HCT116 (cell line): Measurements from ENCODE around the gene MS4A8. TPM values are rescaled to one million over a fixed set of nuclear protein-coding genes. Genes with fewer than 3 reads are reported as not detected.

Experiments
- ATAC-seq: fragments of 200-7000 bp; cut with Tn5 transposase; 2 replicates; pipeline ENCODE4 v1.9.1; 2020; ENCODE audit warnings: mild to moderate bottlenecking, moderate library complexity
- BruUV-seq: library from RNA; stranded (reverse); fragments of 400-500 nt; replicated peaks from 2 replicates; lab custom pipeline; 2021; lab: Mats Ljungman, UMichigan
- CTCF ChIA-PET: fragments of 300-600 bp; sonication (Branson Sonifier 250); formaldehyde crosslinking; loops from one replicate; lab custom pipeline; 2021; ENCODE audit warnings: antibody characterized with exemption; lab: Charles Lee
- POLR2A ChIA-PET: fragments of 300-600, 350-600 bp; sonication (Branson Sonifier 250); formaldehyde crosslinking; loops from one replicate; lab custom pipeline; 2021; ENCODE audit warnings: antibody characterized with exemption; lab: Charles Lee
- RAD21 ChIA-PET, 2 experiments: fragments of 300-600 bp; sonication (Branson Sonifier 250); formaldehyde crosslinking; loops; one replicate each; lab custom pipeline; 2023; ENCODE audit warnings: low total read pairs in 2 of 2; ENCODE audit not compliant: uncharacterized antibody in 2 of 2, unreplicated experiment in 2 of 2, low non-redundant PET in 1 of 2; lab: Charles Lee
- DNase-seq: peaks from one replicate; pipeline ENCODE4 v3.0.0-alpha.2; 2010; ENCODE audit warnings: low read depth, low spot score
- H2AFZ ChIP-seq: fragments of 200-600 bp; shearing (Covaris generic), sonication (generic); 2 replicates; pipeline ENCODE4 v1.6.1; 2017; ENCODE audit warnings: low read depth, mixed run types, mixed read lengths, antibody characterized with exemption, low read length; ENCODE audit not compliant: poor library complexity, severe bottlenecking
- H3K27ac ChIP-seq: 2 replicates; pipeline ENCODE4 v1.5.1; 2012; ENCODE audit warnings: low read depth, low read length
- H3K27me3 ChIP-seq: fragments of 200-600 bp; sonication (generic); 2 replicates; pipeline ENCODE4 v1.6.1; 2016; ENCODE audit warnings: mixed run types, low read length, mixed read lengths; ENCODE audit not compliant: insufficient read depth
- H3K36me3 ChIP-seq, 2 experiments: fragments of 200-500 bp in 1 of 2; fragments of 200-600 bp in 1 of 2; sonication (Bioruptor generic) in 1 of 2; sonication (generic) in 1 of 2; 2 replicates each; pipeline versions ENCODE4 v1.5.1 to v1.6.1; 2014 to 2016; ENCODE audit warnings: low read length in 2 of 2, inconsistent platforms in 1 of 2, mixed read lengths in 1 of 2, mixed run types in 1 of 2; ENCODE audit not compliant: insufficient read depth in 2 of 2, control insufficient read depth in 1 of 2
- H3K4me1 ChIP-seq, 2 experiments: fragments of 200-600 bp in 1 of 2; sonication (generic) in 1 of 2; 2 replicates each; pipeline versions ENCODE4 v1.5.1 to v1.6.1; 2012 to 2017; ENCODE audit warnings: low read length in 2 of 2, inconsistent platforms in 1 of 2, mild to moderate bottlenecking in 1 of 2, mixed read lengths in 1 of 2, mixed run types in 1 of 2, moderate library complexity in 1 of 2; ENCODE audit not compliant: insufficient read depth in 2 of 2, control insufficient read depth in 1 of 2
- H3K4me2 ChIP-seq: fragments of 200-600 bp; sonication (generic); 2 replicates; pipeline ENCODE4 v1.6.1; 2017; ENCODE audit warnings: mixed run types, low read length, mixed read lengths
- H3K4me3 ChIP-seq, 2 experiments: fragments of 200-600 bp in 1 of 2; sonication (generic) in 1 of 2; replicated peaks in 1 of 2; 2 replicates each; pipeline ENCODE4 v1.5.1; 2011 to 2016; ENCODE audit warnings: low read length in 2 of 2, control low read depth in 1 of 2, low read depth in 1 of 2, mild to moderate bottlenecking in 1 of 2, mixed read lengths in 1 of 2, mixed run types in 1 of 2
- H3K79me2 ChIP-seq: fragments of 200-600 bp; sonication (generic); 2 replicates; pipeline ENCODE4 v1.6.1; 2017; ENCODE audit warnings: mild to moderate bottlenecking, mixed run types, low read length, moderate library complexity, mixed read lengths; ENCODE audit not compliant: insufficient read depth
- H3K9ac ChIP-seq: fragments of 200-600 bp; sonication (generic); 2 replicates; pipeline ENCODE4 v1.6.1; 2016; ENCODE audit warnings: low read length, mixed read lengths
- H3K9me2 ChIP-seq: fragments of 200-600 bp; sonication (generic), shearing (Covaris generic); 2 replicates; pipeline ENCODE4 v1.6.1; 2017; ENCODE audit warnings: mixed run types, mild to moderate bottlenecking, moderate library complexity; ENCODE audit not compliant: insufficient read depth
- H3K9me3 ChIP-seq, 2 experiments: fragments of 200-500 bp in 1 of 2; fragments of 200-600 bp in 1 of 2; sonication (Bioruptor generic) in 1 of 2; sonication (generic) in 1 of 2; 2 replicates each; pipeline ENCODE4 v1.6.1; 2014 to 2017; ENCODE audit warnings: low read length in 2 of 2, mixed read lengths in 2 of 2, inconsistent platforms in 1 of 2, low read depth in 1 of 2, mild to moderate bottlenecking in 1 of 2, mixed run types in 1 of 2, moderate library complexity in 1 of 2; ENCODE audit not compliant: control insufficient read depth in 1 of 2, insufficient read depth in 1 of 2
- H4K20me1 ChIP-seq: fragments of 200-600 bp; sonication (generic), shearing (Covaris generic); 2 replicates; pipeline ENCODE4 v1.6.1; 2017; ENCODE audit warnings: mixed run types, mild to moderate bottlenecking, moderate library complexity; ENCODE audit not compliant: insufficient read depth
- CBX3 ChIP-seq: IDR thresholded peaks from 2 replicates; pipeline ENCODE4 v1.6.1; 2012; ENCODE audit warnings: low read depth
- CTCF ChIP-seq, 3 experiments: fragments of 200-600 bp in 1 of 3; sonication (generic) in 1 of 3; IDR thresholded peaks in 2 of 3; conservative IDR thresholded peaks in 1 of 3; 2 replicates each; pipeline ENCODE4 v1.5.1; 2012 to 2017; ENCODE audit warnings: low read depth in 2 of 3, low read length in 2 of 3, antibody characterized with exemption in 1 of 3, borderline replicate concordance in 1 of 3, control low read depth in 1 of 3, mild to moderate bottlenecking in 1 of 3, mixed read lengths in 1 of 3, mixed run types in 1 of 3, moderate library complexity in 1 of 3; ENCODE audit not compliant: insufficient read depth in 1 of 3
- EGR1 ChIP-seq: IDR thresholded peaks from 2 replicates; pipeline ENCODE4 v1.6.1; 2012; ENCODE audit warnings: low read depth
- ELF1 ChIP-seq: IDR thresholded peaks from 2 replicates; pipeline ENCODE4 v1.6.1; 2012; ENCODE audit warnings: low read depth, borderline replicate concordance
- EZH2phosphoT487 ChIP-seq: fragments of 200-600 bp; IDR thresholded peaks from 2 replicates; pipeline ENCODE4 v1.6.1; 2018; ENCODE audit warnings: antibody characterized with exemption, borderline replicate concordance
- FOSL1 ChIP-seq: IDR thresholded peaks from 2 replicates; pipeline ENCODE4 v1.6.1; 2012; ENCODE audit warnings: low read depth
- JUND ChIP-seq: IDR thresholded peaks from 2 replicates; pipeline ENCODE4 v1.6.1; 2012
- MAX ChIP-seq: IDR thresholded peaks from 2 replicates; pipeline ENCODE4 v1.6.1; 2012
- POLR2A ChIP-seq: IDR thresholded peaks from 2 replicates; pipeline ENCODE4 v1.7.0; 2011; ENCODE audit warnings: borderline replicate concordance; ENCODE audit not compliant: insufficient read depth, insufficient read length; ENCODE audit errors: extremely low read depth
- POLR2AphosphoS5 ChIP-seq: IDR thresholded peaks from 2 replicates; pipeline ENCODE4 v1.6.1; 2011; ENCODE audit warnings: mild to moderate bottlenecking, low read depth, low read length, moderate library complexity
- RAD21 ChIP-seq: IDR thresholded peaks from 2 replicates; pipeline ENCODE4 v1.6.1; 2012; ENCODE audit warnings: low read depth, mild to moderate bottlenecking
- SIN3A ChIP-seq: IDR thresholded peaks from 2 replicates; pipeline ENCODE4 v1.6.1; 2012; ENCODE audit warnings: low read depth
- SRF ChIP-seq: IDR thresholded peaks from 2 replicates; pipeline ENCODE4 v1.6.1; 2012; ENCODE audit warnings: low read depth
- TCF7L2 ChIP-seq: IDR thresholded peaks from 2 replicates; pipeline ENCODE4 v1.7.0; 2011; ENCODE audit warnings: borderline replicate concordance, inconsistent platforms; ENCODE audit not compliant: insufficient read depth, insufficient read length; ENCODE audit errors: extremely low read depth
- YY1 ChIP-seq: IDR thresholded peaks from 2 replicates; pipeline ENCODE4 v1.6.1; 2011; ENCODE audit warnings: low read length, low read depth, moderate library complexity, mild to moderate bottlenecking; ENCODE audit not compliant: insufficient replicate concordance; ENCODE audit errors: extremely low read depth
- ZFX ChIP-seq: fragments of 450-650 bp; IDR thresholded peaks from 2 replicates; pipeline ENCODE4 v1.6.1; 2017
- ZNF274 ChIP-seq: fragments of 200-500 bp; sonication (Bioruptor generic); IDR thresholded peaks from 2 replicates; pipeline ENCODE4 v1.6.1; 2014; ENCODE audit warnings: mild to moderate bottlenecking, low read depth, low read length, inconsistent platforms
- intact Hi-C: fragments of 100-400 bp; cut with micrococcal nuclease; formaldehyde crosslinking; loops from 2 replicates; pipeline ENCODE4 v1.10.0; 2022
- total RNA-seq: library from RNA; stranded (reverse); gene quantifications from one replicate; pipeline ENCODE4 v1.2.1, GENCODE V29; 2021; ENCODE audit not compliant: unreplicated experiment
- TF ChIP-seq, protein P1 (sequence below): IDR thresholded peaks from 2 replicates; pipeline ENCODE4 v1.6.1; 2012; ENCODE audit warnings: low read depth

Gene MS4A8
- total RNA-seq, 1 experiment from 2014 or later: 0.17 TPM

DNA sequence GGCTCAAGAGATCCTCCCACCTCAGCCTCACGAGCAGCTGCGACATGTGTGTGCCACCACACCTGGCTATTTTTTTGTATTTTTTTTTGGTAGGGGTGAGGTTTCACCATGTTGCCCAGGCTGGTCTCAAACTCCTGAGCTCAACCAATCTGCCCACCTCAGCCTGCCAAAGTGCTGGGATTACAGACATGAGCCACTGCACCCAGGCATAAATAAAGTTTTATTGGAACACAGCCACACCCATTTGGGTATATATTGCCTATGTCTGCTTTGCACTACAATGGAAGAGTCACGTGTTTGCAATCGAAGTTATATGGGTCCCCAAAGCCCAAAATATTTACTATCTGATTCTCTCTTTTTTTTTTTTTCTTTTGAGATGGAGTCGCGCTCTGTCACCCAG lies 55.5 kb downstream of the MS4A8 start:
- H3K27ac ChIP-seq: no peak overlapping the region
- H3K4me3 ChIP-seq: no peak overlapping the region
- H3K9ac ChIP-seq: no peak overlapping the region
- no peaks in the 10 kb centered on the region for H3K79me2 ChIP-seq
- RAD21 ChIA-PET: no interaction called here
- no peaks in the 10 kb centered on the region for H4K20me1 ChIP-seq
- no TSS peak for BruUV-seq
- no peak overlapping the region for H2AFZ ChIP-seq
- intact Hi-C loops: loop anchor here (5.0 kb wide), 1 partner anchor 488 kb away; no protein-coding TSS in a partner anchor
- H3K4me2 ChIP-seq: no peak overlapping the region
- H3K27me3 ChIP-seq: peaks cover 21% of the 10 kb centered on the region; the same call in 1 of the 2 replicates
- ATAC-seq: no peak
- no peaks in the 10 kb centered on the region for H3K36me3 ChIP-seq
- H3K4me1 ChIP-seq: no peaks in the 10 kb centered on the region
- POLR2A ChIA-PET: no interaction called here
- no peaks in the 10 kb centered on the region for H3K9me2 ChIP-seq
- CTCF ChIA-PET: interaction anchor here (1.2 kb wide), 1 partner anchor 8 kb away, joined by 8 read pairs; no protein-coding TSS in a partner anchor
- H3K9me3 ChIP-seq: no peaks in the 10 kb centered on the region
- TF ChIP-seq ZFX (no peak), ELF1 (no peak), CBX3 (no peak), POLR2AphosphoS5 (no peak), MAX (no peak), CTCF (IDR thresholded peaks at IDR 0.05 in 2 of 3, conservative IDR thresholded peaks at IDR 0.05 in 1 of 3; ENCODE audit: borderline replicate concordance in 1 of 3, insufficient read depth in 1 of 3, low read depth in 2 of 3, low read length in 2 of 3) (no peak), EZH2phosphoT487 (no peak), TCF7L2 (no peak), RAD21 (no peak), YY1 (no peak), JUND (no peak), EGR1 (no peak), FOSL1 (no peak), SRF (no peak), ZNF274 (no peak), POLR2A (no peak), SIN3A (no peak)
- TF ChIP-seq, protein P1, sequence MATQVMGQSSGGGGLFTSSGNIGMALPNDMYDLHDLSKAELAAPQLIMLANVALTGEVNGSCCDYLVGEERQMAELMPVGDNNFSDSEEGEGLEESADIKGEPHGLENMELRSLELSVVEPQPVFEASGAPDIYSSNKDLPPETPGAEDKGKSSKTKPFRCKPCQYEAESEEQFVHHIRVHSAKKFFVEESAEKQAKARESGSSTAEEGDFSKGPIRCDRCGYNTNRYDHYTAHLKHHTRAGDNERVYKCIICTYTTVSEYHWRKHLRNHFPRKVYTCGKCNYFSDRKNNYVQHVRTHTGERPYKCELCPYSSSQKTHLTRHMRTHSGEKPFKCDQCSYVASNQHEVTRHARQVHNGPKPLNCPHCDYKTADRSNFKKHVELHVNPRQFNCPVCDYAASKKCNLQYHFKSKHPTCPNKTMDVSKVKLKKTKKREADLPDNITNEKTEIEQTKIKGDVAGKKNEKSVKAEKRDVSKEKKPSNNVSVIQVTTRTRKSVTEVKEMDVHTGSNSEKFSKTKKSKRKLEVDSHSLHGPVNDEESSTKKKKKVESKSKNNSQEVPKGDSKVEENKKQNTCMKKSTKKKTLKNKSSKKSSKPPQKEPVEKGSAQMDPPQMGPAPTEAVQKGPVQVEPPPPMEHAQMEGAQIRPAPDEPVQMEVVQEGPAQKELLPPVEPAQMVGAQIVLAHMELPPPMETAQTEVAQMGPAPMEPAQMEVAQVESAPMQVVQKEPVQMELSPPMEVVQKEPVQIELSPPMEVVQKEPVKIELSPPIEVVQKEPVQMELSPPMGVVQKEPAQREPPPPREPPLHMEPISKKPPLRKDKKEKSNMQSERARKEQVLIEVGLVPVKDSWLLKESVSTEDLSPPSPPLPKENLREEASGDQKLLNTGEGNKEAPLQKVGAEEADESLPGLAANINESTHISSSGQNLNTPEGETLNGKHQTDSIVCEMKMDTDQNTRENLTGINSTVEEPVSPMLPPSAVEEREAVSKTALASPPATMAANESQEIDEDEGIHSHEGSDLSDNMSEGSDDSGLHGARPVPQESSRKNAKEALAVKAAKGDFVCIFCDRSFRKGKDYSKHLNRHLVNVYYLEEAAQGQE: no peak
- DNase-seq: no peak
